H9 (cell line): ENCODE results near the gene TNRC18. TPM values are rescaled to one million over a fixed set of nuclear protein-coding genes. Genes with fewer than 3 reads are reported as not detected.

ENCODE experiments used
- DNase-seq: peaks from one replicate; pipeline ENCODE4 v3.0.0-alpha.2; 2017
- H2AFZ ChIP-seq: one replicate; pipeline ENCODE4 v1.6.1; 2013; ENCODE audit warnings: mild to moderate bottlenecking, low read length, control low read depth, moderate library complexity
- H2AK5ac ChIP-seq: 2 replicates; pipeline ENCODE4 v1.6.1; 2013; ENCODE audit warnings: low read length, control low read depth, mixed read lengths; ENCODE audit not compliant: insufficient read length
- H2BK120ac ChIP-seq: one replicate; pipeline ENCODE4 v1.6.1; 2013; ENCODE audit warnings: low read depth, mild to moderate bottlenecking, low read length, control low read depth, inconsistent platforms; ENCODE audit not compliant: poor library complexity, severe bottlenecking
- H2BK12ac ChIP-seq: 2 replicates; pipeline ENCODE4 v1.6.1; 2013; ENCODE audit warnings: low read length, control low read depth, mixed read lengths, low read depth; ENCODE audit not compliant: insufficient read length
- H2BK15ac ChIP-seq: 2 replicates; pipeline ENCODE4 v1.6.1; 2013; ENCODE audit warnings: low read depth, low read length, control low read depth
- H2BK20ac ChIP-seq: one replicate; pipeline ENCODE4 v1.6.1; 2013; ENCODE audit warnings: low read depth, mild to moderate bottlenecking, low read length, control low read depth, inconsistent platforms; ENCODE audit not compliant: poor library complexity, severe bottlenecking
- H2BK5ac ChIP-seq: 2 replicates; pipeline ENCODE4 v1.6.1; 2013; ENCODE audit warnings: low read length, control low read depth, mixed read lengths; ENCODE audit not compliant: insufficient read length
- H3K14ac ChIP-seq: 2 replicates; pipeline ENCODE4 v1.6.1; 2013; ENCODE audit warnings: low read length, control low read depth; ENCODE audit not compliant: insufficient read depth
- H3K18ac ChIP-seq: 2 replicates; pipeline ENCODE4 v1.6.1; 2013; ENCODE audit warnings: low read depth, mild to moderate bottlenecking, mixed read lengths, low read length, control low read depth; ENCODE audit not compliant: insufficient read length
- H3K23ac ChIP-seq: 2 replicates; pipeline ENCODE4 v1.6.1; 2013; ENCODE audit warnings: low read length, control low read depth, mixed read lengths, low read depth; ENCODE audit not compliant: insufficient read length
- H3K23me2 ChIP-seq: 2 replicates; pipeline ENCODE4 v1.6.1; 2013; ENCODE audit warnings: low read depth, mild to moderate bottlenecking, mixed read lengths, low read length, control low read depth; ENCODE audit not compliant: insufficient read length, poor library complexity, severe bottlenecking
- H3K27ac ChIP-seq: 2 replicates; pipeline ENCODE4 v1.5.1; 2013; ENCODE audit warnings: low read length, control low read depth, mixed read lengths, low read depth; ENCODE audit not compliant: insufficient read length
- H3K27me3 ChIP-seq: 2 replicates; pipeline ENCODE4 v1.6.1; 2013; ENCODE audit warnings: low read length, control low read depth, inconsistent platforms; ENCODE audit not compliant: insufficient read depth
- H3K4ac ChIP-seq: 2 replicates; pipeline ENCODE4 v1.6.1; 2013; ENCODE audit warnings: low read depth, mild to moderate bottlenecking, control low read depth, inconsistent platforms, low read length, moderate library complexity
- H3K4me1 ChIP-seq: 2 replicates; pipeline ENCODE4 v1.6.1; 2013; ENCODE audit warnings: low read length, control low read depth, inconsistent platforms; ENCODE audit not compliant: insufficient read depth
- H3K4me2 ChIP-seq: 2 replicates; pipeline ENCODE4 v1.6.1; 2013; ENCODE audit warnings: low read length, control low read depth, mixed read lengths; ENCODE audit not compliant: insufficient read length, insufficient read depth
- H3K56ac ChIP-seq: 2 replicates; pipeline ENCODE4 v1.6.1; 2013; ENCODE audit warnings: low read depth, mild to moderate bottlenecking, mixed read lengths, low read length, control low read depth; ENCODE audit not compliant: insufficient read length
- H3K79me1 ChIP-seq: 2 replicates; pipeline ENCODE4 v1.6.1; 2013; ENCODE audit warnings: low read depth, mild to moderate bottlenecking, moderate library complexity, low read length, control low read depth, inconsistent platforms; ENCODE audit not compliant: insufficient read depth, poor library complexity, severe bottlenecking
- H3K79me2 ChIP-seq: 2 replicates; pipeline ENCODE4 v1.6.1; 2013; ENCODE audit warnings: low read length, control low read depth, inconsistent platforms; ENCODE audit not compliant: insufficient read depth
- H3K9ac ChIP-seq: 2 replicates; pipeline ENCODE4 v1.6.1; 2013; ENCODE audit warnings: low read length, control low read depth, mixed read lengths; ENCODE audit not compliant: insufficient read length; ENCODE audit errors: extremely low read depth
- H3K9me3 ChIP-seq: one replicate; pipeline ENCODE4 v1.6.1; 2013; ENCODE audit warnings: low read depth, low read length, inconsistent platforms; ENCODE audit not compliant: control insufficient read depth
- H3T11ph ChIP-seq: one replicate; pipeline ENCODE4 v1.6.1; 2013; ENCODE audit warnings: mild to moderate bottlenecking, low read length, control low read depth, inconsistent platforms
- H4K20me1 ChIP-seq: one replicate; pipeline ENCODE4 v1.6.1; 2013; ENCODE audit not compliant: control insufficient read depth, insufficient read length, insufficient read depth
- H4K5ac ChIP-seq: 2 replicates; pipeline ENCODE4 v1.6.1; 2013; ENCODE audit warnings: low read depth, mild to moderate bottlenecking, mixed read lengths, low read length, control low read depth; ENCODE audit not compliant: insufficient read length
- H4K8ac ChIP-seq: replicated peaks from 2 replicates; pipeline ENCODE4 v1.6.1; 2013; ENCODE audit warnings: low read length, control low read depth, mixed read lengths, low read depth; ENCODE audit not compliant: insufficient read length
- H4K91ac ChIP-seq: 2 replicates; pipeline ENCODE4 v1.6.1; 2013; ENCODE audit warnings: low read depth, mild to moderate bottlenecking, moderate library complexity, mixed read lengths, low read length, control low read depth; ENCODE audit not compliant: insufficient read length
- H3K27ac Mint-ChIP-seq, 3 experiments: 2 replicates in 2 of 3; 3 replicates in 1 of 3; pipeline ENCODE4 v1.8.0; 2020 to 2021; ENCODE audit warnings: mixed read lengths in 3 of 3, mild to moderate bottlenecking in 1 of 3, moderate library complexity in 1 of 3
- H3K27me3 Mint-ChIP-seq: 2 replicates; pipeline ENCODE4 v1.8.0; 2021; ENCODE audit warnings: low read depth, mild to moderate bottlenecking, moderate library complexity, mixed read lengths
- H3K36me3 Mint-ChIP-seq, 3 experiments: 2 replicates in 2 of 3; 3 replicates in 1 of 3; pipeline ENCODE4 v1.8.0; 2020 to 2021; ENCODE audit warnings: low read depth in 3 of 3, mixed read lengths in 3 of 3; ENCODE audit not compliant: insufficient read depth in 1 of 3
- H3K4me1 Mint-ChIP-seq, 2 experiments: 2 replicates each; pipeline ENCODE4 v1.8.0; 2020; ENCODE audit warnings: mixed read lengths in 2 of 2
- H3K4me3 Mint-ChIP-seq, 2 experiments: 2 replicates in 1 of 2; 3 replicates in 1 of 2; pipeline ENCODE4 v1.8.0; 2020 to 2021; ENCODE audit warnings: mild to moderate bottlenecking in 2 of 2, mixed read lengths in 2 of 2, moderate library complexity in 1 of 2
- H3K9me3 Mint-ChIP-seq, 2 experiments: 2 replicates in 1 of 2; 3 replicates in 1 of 2; pipeline ENCODE4 v1.8.0; 2020; ENCODE audit warnings: mild to moderate bottlenecking in 2 of 2, mixed read lengths in 2 of 2, moderate library complexity in 1 of 2
- CTCF ChIP-seq: fragments of 200-600 bp; sonication (generic); conservative IDR thresholded peaks from 3 replicates; pipeline ENCODE4 v1.8.0; 2021; ENCODE audit warnings: antibody characterized with exemption, mild to moderate bottlenecking
- WGBS: extraction: QIAGEN DNeasy Blood & Tissue Kit; methylation state at CpG from one replicate; pipeline ENCODE4 v1.1.7; 2013; ENCODE audit warnings: missing lambda C conversion rate, low lambda C conversion rate, mixed read lengths; ENCODE audit not compliant: insufficient read length; ENCODE audit errors: extremely low coverage; 5-methylcytosine and 5-hydroxymethylcytosine counted together
- total RNA-seq: library from RNA; stranded (reverse); gene quantifications from 2 replicates; pipeline ENCODE4 v1.2.1, GENCODE V29; 2021

The TNRC18 gene
- total RNA-seq, 1 experiment from 2014 or later: 21.2 TPM

- Mint-ChIP-seq H3K9me3 (no peaks in the 10 kb centered on the region; a peak in 1 of 5 replicates), H3K27me3 (peaks cover 95% of the 10 kb centered on the region), H3K4me3 (no peak overlapping the region), H3K36me3 (no peaks in the 10 kb centered on the region; a peak in 1 of 7 replicates), H3K27ac (no peak overlapping the region), H3K4me1 (peaks cover 26 to 48% of the 10 kb centered on the region in 2 experiments)
- H4K91ac ChIP-seq: no peak overlapping the region
- no peak overlapping the region for H4K8ac ChIP-seq
- no peaks in the 10 kb centered on the region for H3K79me2 ChIP-seq
- no peak overlapping the region for H3K27ac ChIP-seq
- TF ChIP-seq CTCF: no peak
- no peak for DNase-seq
- no peak overlapping the region for H2AK5ac ChIP-seq
- H3K4me2 ChIP-seq: no peak overlapping the region
- H3K9me3 ChIP-seq: no peaks in the 10 kb centered on the region
- no peak overlapping the region for H3K56ac ChIP-seq
- H3K14ac ChIP-seq: no peak overlapping the region; the same call in 1 of the 2 replicates
- H3K79me1 ChIP-seq: no peaks in the 10 kb centered on the region
- no peak overlapping the region for H2AFZ ChIP-seq
- H3K18ac ChIP-seq: no peak overlapping the region
- no peak overlapping the region for H2BK20ac ChIP-seq
- no peak overlapping the region; the same call in 1 of the 2 replicates for H2BK15ac ChIP-seq
- H2BK5ac ChIP-seq: no peak overlapping the region
- no peaks in the 10 kb centered on the region for H4K20me1 ChIP-seq
- H4K5ac ChIP-seq: no peak overlapping the region
- peaks cover 52% of the 10 kb centered on the region for H3K27me3 ChIP-seq
- H3K4ac ChIP-seq: no peak overlapping the region
- no peak overlapping the region for H3K23ac ChIP-seq
- no peak overlapping the region for H3T11ph ChIP-seq
- no peaks in the 10 kb centered on the region for H3K4me1 ChIP-seq
- no peak overlapping the region for H3K9ac ChIP-seq
- H2BK120ac ChIP-seq: no peak overlapping the region
- peaks cover 4% of the 10 kb centered on the region for H3K23me2 ChIP-seq
- WGBS: no CpG with 5 or more reads among the region's 15 CpGs
- no peak overlapping the region for H2BK12ac ChIP-seq
These were observed 6.2 kb downstream of the TNRC18 start for GRCh38 chr7:5417106-5418071.
